Measurements from ENCODE around the gene COL6A2.
"Not testable (repeated sequence)": the region's sequence is repeated elsewhere in the genome, so short reads cannot be mapped to it uniquely, and the experiment has no call there.

COL6A2 gene

GRCh38 chr21:46154955-46155513 lies 57.1 kb downstream of the COL6A2 start:
- no peak for DNase-seq (ENCODE audit: low read depth in 2 of 2)

GRCh38 chr21:46155514-46156377 lies 57.8 kb downstream of the COL6A2 start, which contains the start of gene FTCD:
TSS of gene FTCD (minus strand) at chr21:46155579. CDS start at chr21:46155523, 56 bp downstream.
- no peak for DNase-seq (ENCODE audit: low read depth in 2 of 2)

GRCh38 chr21:46156378-46156645 lies 58.4 kb downstream of the COL6A2 start:
- no peak for DNase-seq (ENCODE audit: low read depth in 2 of 2)

- DNase-seq (ENCODE audit: low read depth in 2 of 2): no peak
Observed at GRCh38 chr21:46156678-46157077, 58.8 kb downstream of the COL6A2 start.

GRCh38 chr21:46157396-46157986 lies 59.6 kb downstream of the COL6A2 start:
- DNase-seq (ENCODE audit: low read depth in 2 of 2): no peak

- DNase-seq (ENCODE audit: low read depth in 2 of 2): no peak
Observed at GRCh38 chr21:46157987-46158451, 60.1 kb downstream of the COL6A2 start.

GRCh38 chr21:46158666-46159300 lies 60.9 kb downstream of the COL6A2 start:
- DNase-seq (ENCODE audit: low read depth in 2 of 2): no peak

GRCh38 chr21:46159390-46159789 lies 61.5 kb downstream of the COL6A2 start:
- DNase-seq (ENCODE audit: low read depth in 2 of 2): no peak

GRCh38 chr21:46159841-46160656 lies 62.1 kb downstream of the COL6A2 start:
- DNase-seq (ENCODE audit: low read depth in 2 of 2): no peak

- DNase-seq (ENCODE audit: low read depth in 2 of 2): no peak
Observed at GRCh38 chr21:46160657-46160906, 62.7 kb downstream of the COL6A2 start.

GRCh38 chr21:46160907-46161632 lies 63.2 kb downstream of the COL6A2 start:
- DNase-seq (ENCODE audit: low read depth in 2 of 2): no peak

- no peak for DNase-seq (ENCODE audit: low read depth in 2 of 2)
Observed at GRCh38 chr21:46161633-46162592, 64.0 kb downstream of the COL6A2 start.

- no peak for DNase-seq (ENCODE audit: low read depth in 2 of 2)
Observed at GRCh38 chr21:46163380-46163779, 65.5 kb downstream of the COL6A2 start.

GRCh38 chr21:46165098-46165497 lies 67.2 kb downstream of the COL6A2 start:
- no peak for DNase-seq (ENCODE audit: low read depth in 2 of 2)

- no peak for DNase-seq (ENCODE audit: low read depth in 2 of 2)
Observed at GRCh38 chr21:46168238-46168637, 70.3 kb downstream of the COL6A2 start.

GRCh38 chr21:46168659-46169386 lies 70.9 kb downstream of the COL6A2 start:
- no peak for DNase-seq (ENCODE audit: low read depth in 2 of 2)

GRCh38 chr21:46170436-46171193 lies 72.7 kb downstream of the COL6A2 start:
- DNase-seq (ENCODE audit: low read depth in 2 of 2): not testable (repeated sequence)

GRCh38 chr21:46171585-46171984 lies 73.7 kb downstream of the COL6A2 start:
- DNase-seq (ENCODE audit: low read depth in 2 of 2): no peak
